SK-N-SH treated with all-trans-retinoic acid at 6 μM for 48 hours (cell line): ENCODE measurements around the gene EBF3.

ENCODE experiments used
- CSDC2 ChIP-seq: fragments of 250-450 bp; sonication (Bioruptor Pico); IDR thresholded peaks from 2 replicates; pipeline ENCODE4 v1.5.0; 2020; ENCODE audit warnings: mild to moderate bottlenecking, moderate library complexity
- RARB ChIP-seq: fragments of 250-450 bp; sonication (Bioruptor Pico); IDR thresholded peaks from 2 replicates; pipeline ENCODE4 v1.8.0; 2021; ENCODE audit warnings: mild to moderate bottlenecking, moderate library complexity
- ZC3H10 ChIP-seq: fragments of 250-450 bp; sonication (Bioruptor Pico); IDR thresholded peaks from 2 replicates; pipeline ENCODE4 v1.5.1; 2021; ENCODE audit warnings: mild to moderate bottlenecking, moderate library complexity
- ZFP3 ChIP-seq: fragments of 250-450 bp; sonication (Bioruptor Pico); IDR thresholded peaks from 2 replicates; pipeline ENCODE4 v1.5.0; 2020; ENCODE audit warnings: mild to moderate bottlenecking, moderate library complexity
- ZNF565 ChIP-seq: fragments of 450-650 bp; formaldehyde crosslinking; conservative IDR thresholded peaks from 2 replicates; pipeline ENCODE4 v1.5.0; 2020; ENCODE audit warnings: low read depth, mild to moderate bottlenecking, moderate library complexity

DNA sequence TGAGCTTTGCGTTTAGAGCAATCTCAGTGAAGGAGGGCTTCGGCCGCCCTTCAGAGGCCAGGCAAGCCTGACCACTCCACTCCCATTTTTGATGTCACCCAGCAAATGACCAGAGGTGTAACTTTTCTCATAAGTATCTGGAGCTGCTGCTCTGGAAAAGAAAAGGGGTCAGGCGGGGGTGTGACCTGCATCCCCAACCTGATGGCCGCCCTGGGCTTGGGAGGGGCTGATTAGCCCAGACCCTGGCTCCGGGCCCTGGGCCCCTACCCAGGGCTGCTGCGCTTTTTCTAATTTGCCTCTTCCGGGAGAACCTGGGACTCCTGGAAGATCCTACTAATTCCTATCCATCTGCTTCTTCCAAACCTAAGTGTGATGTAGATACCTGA, 9.6 kb upstream of the EBF3 start:
- TF ChIP-seq CSDC2 (CRISPR knock-in tag) = no peak
- TF ChIP-seq ZC3H10 (CRISPR knock-in tag) = no peak
- no peak for TF ChIP-seq ZNF565 (CRISPR knock-in tag)
- no peak for TF ChIP-seq ZFP3
- no peak for TF ChIP-seq RARB (CRISPR knock-in tag)
